Esophagus squamous epithelium (tissue), 5 donors: Measurements from ENCODE around the gene ZNF600. TPM values are rescaled to one million over a fixed set of nuclear protein-coding genes. Genes with fewer than 3 reads are reported as not detected.
"Not testable (repeated sequence)": the region's sequence is repeated elsewhere in the genome, so short reads cannot be mapped to it uniquely, and the experiment has no call there.

Experiments used
- DNase-seq: peaks from one replicate; lab custom pipeline; 2025; lab: John Stamatoyannopoulos, UW
- H3K27ac ChIP-seq, 4 donors: fragments of 200-600 bp; sonication (generic); one replicate each; pipeline ENCODE4 v1.5.1; 2016 to 2019; ENCODE audit warnings: mild to moderate bottlenecking in 1 of 4
- H3K27me3 ChIP-seq, 4 donors: fragments of 200-600 bp; sonication (generic); 1 replicate in 3 of 4; 2 replicates in 1 of 4; pipeline versions ENCODE4 v1.5.1 to v1.6.0; 2017 to 2021; ENCODE audit warnings: antibody characterized with exemption in 1 of 4
- H3K36me3 ChIP-seq, 3 donors: fragments of 200-600 bp; sonication (generic); one replicate each; pipeline ENCODE4 v1.5.1; 2016 to 2019
- H3K4me1 ChIP-seq, 3 donors: fragments of 200-600 bp; sonication (generic); one replicate each; pipeline ENCODE4 v1.5.1; 2017 to 2019
- H3K4me3 ChIP-seq, 4 donors: fragments of 200-600 bp; sonication (generic); 1 replicate in 3 of 4; 2 replicates in 1 of 4; pipeline ENCODE4 v1.5.1; 2016 to 2019; ENCODE audit warnings: mild to moderate bottlenecking in 2 of 4, moderate library complexity in 1 of 4
- H3K9me3 ChIP-seq, 3 donors: fragments of 200-600 bp; sonication (generic); one replicate each; pipeline ENCODE4 v1.5.1; 2016 to 2019
- CTCF ChIP-seq, 6 experiments: fragments of 450-650 bp in 4 of 6; fragments of 200-600 bp in 2 of 6; sonication (generic) in 2 of 6; IDR thresholded peaks; one replicate each; pipeline ENCODE4 v1.5.1; 2016 to 2019; ENCODE audit warnings: antibody characterized with exemption in 6 of 6, mild to moderate bottlenecking in 4 of 6, moderate library complexity in 4 of 6
- POLR2A ChIP-seq, 4 donors: fragments of 450-650 bp; IDR thresholded peaks; one replicate each; pipeline ENCODE4 v1.6.1; 2017; ENCODE audit warnings: antibody characterized with exemption in 4 of 4, mild to moderate bottlenecking in 4 of 4, moderate library complexity in 3 of 4
- WGBS, 2 donors: methylation state at CpG; one replicate each; pipeline ENCODE4 v1.1.5; 2018; 5-methylcytosine and 5-hydroxymethylcytosine counted together
- intact Hi-C: fragments of 100-400 bp; cut with DNase I; formaldehyde crosslinking; loops from one replicate; pipeline ENCODE4 v1.15.0; 2022
- total RNA-seq, 4 donors: library from RNA; depleted of rRNA; stranded (reverse); fragments of >200 nt; gene quantifications; one replicate each; pipeline ENCODE4 v1.1.0, GENCODE V29; 2016
- donor health status: DM: yes; HTN: yes; CAD: no.

Gene ZNF600
- total RNA-seq, 4 donors from 2014 or later, result 2.3 to 16.2 (median 4.6) TPM

GRCh38 chr19:52778811-52779210 lies 7.8 kb downstream of the ZNF600 start:
- no peaks in the 10 kb centered on the region for H3K4me1 ChIP-seq
- TF ChIP-seq CTCF (IDR thresholded peaks at IDR 0.05) (no peak), POLR2A (IDR thresholded peaks at IDR 0.05) (no peak)
- 71 to 74% methylated on average over 1 to 3 of the region's 3 CpGs for WGBS, 2 donors
- intact Hi-C loops, result no loop called here
- H3K9me3 ChIP-seq, result peaks cover 0 to 49% (median 0%) of the 10 kb centered on the region in 3 donors
- peaks cover 0 to 92% (median 6%) of the 10 kb centered on the region in 3 donors for H3K36me3 ChIP-seq
- H3K27me3 ChIP-seq, result no peaks in the 10 kb centered on the region
- no peak overlapping the region for H3K4me3 ChIP-seq
- H3K27ac ChIP-seq, result no peak overlapping the region
- no peak for DNase-seq

GRCh38 chr19:52756447-52756846 lies 30.1 kb downstream of the ZNF600 start:
- DNase-seq, intact Hi-C loops, H3K4me3 ChIP-seq, H3K27me3 ChIP-seq, H3K4me1 ChIP-seq, H3K36me3 ChIP-seq, H3K27ac ChIP-seq: not testable (repeated sequence)
- WGBS, 2 donors, result 48 to 56% methylated on average over 1 to 2 of the region's 2 CpGs
- peaks cover 0 to 47% (median 0%) of the 10 kb centered on the region in 3 donors for H3K9me3 ChIP-seq

GRCh38 chr19:52749780-52750179 lies 36.8 kb downstream of the ZNF600 start:
- WGBS, 2 donors, result 38 to 42% methylated on average over 4 of the region's 4 CpGs
- no peak overlapping the region for H3K4me3 ChIP-seq
- H3K27ac ChIP-seq, result no peak overlapping the region
- H3K4me1 ChIP-seq, result no peaks in the 10 kb centered on the region
- DNase-seq, result no peak
- H3K27me3 ChIP-seq, result no peaks in the 10 kb centered on the region
- TF ChIP-seq POLR2A (IDR thresholded peaks at IDR 0.05) (no peak), CTCF (IDR thresholded peaks at IDR 0.05) (no peak)
- peaks cover 0 to 4% (median 0%) of the 10 kb centered on the region in 3 donors for H3K9me3 ChIP-seq
- intact Hi-C loops, result no loop called here
- no peaks in the 10 kb centered on the region for H3K36me3 ChIP-seq

- no peak for DNase-seq
- TF ChIP-seq POLR2A (IDR thresholded peaks at IDR 0.05) (no peak), CTCF (IDR thresholded peaks at IDR 0.05) (peak in 5 of 6 experiments; percentile 26 to 43 (median 41))
- H3K36me3 ChIP-seq, result no peaks in the 10 kb centered on the region
- H3K27ac ChIP-seq, result no peak overlapping the region
- no peak overlapping the region for H3K4me3 ChIP-seq
- intact Hi-C loops, result no loop called here
- 28 to 38% methylated on average over 8 of the region's 8 CpGs for WGBS, 2 donors
- no peaks in the 10 kb centered on the region for H3K4me1 ChIP-seq
- H3K9me3 ChIP-seq, result no peaks in the 10 kb centered on the region
- no peaks in the 10 kb centered on the region for H3K27me3 ChIP-seq
Observed at GRCh38 chr19:52748336-52748950, 38.1 kb downstream of the ZNF600 start.

GRCh38 chr19:52745919-52746318 lies 40.7 kb downstream of the ZNF600 start:
- 60 to 67% methylated on average over 9 to 10 of the region's 10 CpGs for WGBS, 2 donors
- DNase-seq, H3K27ac ChIP-seq, H3K36me3 ChIP-seq, H3K27me3 ChIP-seq, H3K4me1 ChIP-seq, H3K4me3 ChIP-seq, intact Hi-C loops, H3K9me3 ChIP-seq: not testable (repeated sequence)

- intact Hi-C loops, result no loop called here
- TF ChIP-seq POLR2A (IDR thresholded peaks at IDR 0.05) (no peak), CTCF (IDR thresholded peaks at IDR 0.05) (no peak)
- DNase-seq, result no peak
- Histone ChIP-seq H3K36me3 (no peaks in the 10 kb centered on the region), H3K27ac (no peak overlapping the region), H3K9me3 (no peaks in the 10 kb centered on the region), H3K4me3 (no peak overlapping the region), H3K4me1 (no peaks in the 10 kb centered on the region), H3K27me3 (no peaks in the 10 kb centered on the region)
- 81 to 100% methylated on average over 1 to 2 of the region's 3 CpGs for WGBS, 2 donors
Observed at GRCh38 chr19:52743091-52743490, 43.5 kb downstream of the ZNF600 start.
